ENCODE data around the gene HSPA1L. TPM values are rescaled to one million over a fixed set of nuclear protein-coding genes. Genes with fewer than 3 reads are reported as not detected.

Gene HSPA1L
- total and polyA plus RNA-seq, 10 of the 15 experiments (the other 5 are each of a cell fraction or from before 2014, with no cell fraction given) = 0.69 to 2.5 (median 1.5) TPM

DNA sequence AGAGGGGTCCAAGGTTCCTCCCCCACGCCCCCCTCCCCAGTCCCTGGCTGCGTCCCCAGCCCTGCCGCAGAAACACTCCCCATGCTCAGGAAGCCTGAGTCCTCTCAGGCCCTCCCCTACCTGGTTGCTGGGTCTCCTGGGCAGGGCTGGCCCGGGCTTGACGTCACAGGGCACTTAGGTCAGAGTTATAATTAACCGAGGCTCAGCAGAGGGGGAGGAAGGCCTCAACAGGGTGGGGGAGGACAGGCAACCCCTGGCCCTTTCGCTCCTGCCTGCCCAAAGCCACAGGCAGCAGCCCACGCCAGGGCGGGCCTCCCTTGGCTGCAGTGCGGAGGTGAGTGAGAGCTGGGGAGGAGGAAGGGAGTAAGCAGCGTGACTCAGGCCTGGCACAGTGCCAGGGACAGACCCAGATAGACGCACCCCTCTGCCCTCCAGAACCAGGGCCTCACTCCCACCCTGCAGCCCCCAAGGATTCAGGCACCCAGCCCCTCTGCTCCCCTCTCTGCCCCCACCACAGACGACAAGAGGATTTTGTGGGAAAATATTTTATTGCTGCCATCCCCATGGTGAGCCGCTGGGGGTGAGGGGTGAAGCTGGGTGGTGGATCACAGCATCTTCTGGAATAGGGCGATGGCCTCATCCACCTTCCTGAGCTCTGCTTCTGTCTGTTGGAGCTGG, 38.0 kb downstream of the HSPA1L start, which contains the start of gene VWA7 (continued):
- TF ChIP-seq, protein P1, sequence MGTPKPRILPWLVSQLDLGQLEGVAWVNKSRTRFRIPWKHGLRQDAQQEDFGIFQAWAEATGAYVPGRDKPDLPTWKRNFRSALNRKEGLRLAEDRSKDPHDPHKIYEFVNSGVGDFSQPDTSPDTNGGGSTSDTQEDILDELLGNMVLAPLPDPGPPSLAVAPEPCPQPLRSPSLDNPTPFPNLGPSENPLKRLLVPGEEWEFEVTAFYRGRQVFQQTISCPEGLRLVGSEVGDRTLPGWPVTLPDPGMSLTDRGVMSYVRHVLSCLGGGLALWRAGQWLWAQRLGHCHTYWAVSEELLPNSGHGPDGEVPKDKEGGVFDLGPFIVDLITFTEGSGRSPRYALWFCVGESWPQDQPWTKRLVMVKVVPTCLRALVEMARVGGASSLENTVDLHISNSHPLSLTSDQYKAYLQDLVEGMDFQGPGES (IDR thresholded peaks at IDR 0.05) = no peak
- TF ChIP-seq IKZF2 (IDR thresholded peaks at IDR 0.05) (peak; percentile 75 to 84), PAX5 (IDR thresholded peaks at IDR 0.05; ENCODE audit: borderline replicate concordance, low read depth, low read length) (peak; percentile 86; the same call in 1 of the 2 replicates), SIN3A (IDR thresholded peaks at IDR 0.05; ENCODE audit: low read depth, low read length) (no peak), ATF7 (IDR thresholded peaks at IDR 0.05; ENCODE audit: low read depth) (peak; percentile 96), HDGF (IDR thresholded peaks at IDR 0.05) (peak; percentile 85; the same call in 1 of the 2 replicates), KDM1A (IDR thresholded peaks at IDR 0.05; ENCODE audit: borderline replicate concordance) (no peak), MTA2 (IDR thresholded peaks at IDR 0.05; ENCODE audit: low read depth) (peak; percentile 75; the same call in 1 of the 2 replicates), SPI1 (IDR thresholded peaks at IDR 0.05; ENCODE audit: borderline replicate concordance, insufficient read depth, low read depth, low read length) (no peak), EED (IDR thresholded peaks at IDR 0.05; ENCODE audit: low read depth) (peak; percentile 79), SMAD1 (IDR thresholded peaks at IDR 0.05; ENCODE audit: low read depth, partially characterized antibody) (peak; percentile 99), BCL11A (IDR thresholded peaks at IDR 0.05; ENCODE audit: low read depth, low read length) (peak; percentile 72), CHD2 (IDR thresholded peaks at IDR 0.05; ENCODE audit: borderline replicate concordance, low read depth, low read length) (peak; percentile 84), NFYA (IDR thresholded peaks at IDR 0.05; ENCODE audit: borderline replicate concordance, low read depth, low read length) (no peak)
- TF ChIP-seq, protein P2, sequence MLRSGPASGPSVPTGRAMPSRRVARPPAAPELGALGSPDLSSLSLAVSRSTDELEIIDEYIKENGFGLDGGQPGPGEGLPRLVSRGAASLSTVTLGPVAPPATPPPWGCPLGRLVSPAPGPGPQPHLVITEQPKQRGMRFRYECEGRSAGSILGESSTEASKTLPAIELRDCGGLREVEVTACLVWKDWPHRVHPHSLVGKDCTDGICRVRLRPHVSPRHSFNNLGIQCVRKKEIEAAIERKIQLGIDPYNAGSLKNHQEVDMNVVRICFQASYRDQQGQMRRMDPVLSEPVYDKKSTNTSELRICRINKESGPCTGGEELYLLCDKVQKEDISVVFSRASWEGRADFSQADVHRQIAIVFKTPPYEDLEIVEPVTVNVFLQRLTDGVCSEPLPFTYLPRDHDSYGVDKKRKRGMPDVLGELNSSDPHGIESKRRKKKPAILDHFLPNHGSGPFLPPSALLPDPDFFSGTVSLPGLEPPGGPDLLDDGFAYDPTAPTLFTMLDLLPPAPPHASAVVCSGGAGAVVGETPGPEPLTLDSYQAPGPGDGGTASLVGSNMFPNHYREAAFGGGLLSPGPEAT (IDR thresholded peaks at IDR 0.05; ENCODE audit: low read depth) = peak; percentile 72; the same call in 1 of the 2 replicates
- TF ChIP-seq, protein P3, sequence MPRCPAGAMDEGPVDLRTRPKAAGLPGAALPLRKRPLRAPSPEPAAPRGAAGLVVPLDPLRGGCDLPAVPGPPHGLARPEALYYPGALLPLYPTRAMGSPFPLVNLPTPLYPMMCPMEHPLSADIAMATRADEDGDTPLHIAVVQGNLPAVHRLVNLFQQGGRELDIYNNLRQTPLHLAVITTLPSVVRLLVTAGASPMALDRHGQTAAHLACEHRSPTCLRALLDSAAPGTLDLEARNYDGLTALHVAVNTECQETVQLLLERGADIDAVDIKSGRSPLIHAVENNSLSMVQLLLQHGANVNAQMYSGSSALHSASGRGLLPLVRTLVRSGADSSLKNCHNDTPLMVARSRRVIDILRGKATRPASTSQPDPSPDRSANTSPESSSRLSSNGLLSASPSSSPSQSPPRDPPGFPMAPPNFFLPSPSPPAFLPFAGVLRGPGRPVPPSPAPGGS (IDR thresholded peaks at IDR 0.05; ENCODE audit: borderline replicate concordance, insufficient read depth, low read depth, low read length, poor library complexity, severe bottlenecking) = peak; percentile 74
- TF ChIP-seq, protein P4, sequence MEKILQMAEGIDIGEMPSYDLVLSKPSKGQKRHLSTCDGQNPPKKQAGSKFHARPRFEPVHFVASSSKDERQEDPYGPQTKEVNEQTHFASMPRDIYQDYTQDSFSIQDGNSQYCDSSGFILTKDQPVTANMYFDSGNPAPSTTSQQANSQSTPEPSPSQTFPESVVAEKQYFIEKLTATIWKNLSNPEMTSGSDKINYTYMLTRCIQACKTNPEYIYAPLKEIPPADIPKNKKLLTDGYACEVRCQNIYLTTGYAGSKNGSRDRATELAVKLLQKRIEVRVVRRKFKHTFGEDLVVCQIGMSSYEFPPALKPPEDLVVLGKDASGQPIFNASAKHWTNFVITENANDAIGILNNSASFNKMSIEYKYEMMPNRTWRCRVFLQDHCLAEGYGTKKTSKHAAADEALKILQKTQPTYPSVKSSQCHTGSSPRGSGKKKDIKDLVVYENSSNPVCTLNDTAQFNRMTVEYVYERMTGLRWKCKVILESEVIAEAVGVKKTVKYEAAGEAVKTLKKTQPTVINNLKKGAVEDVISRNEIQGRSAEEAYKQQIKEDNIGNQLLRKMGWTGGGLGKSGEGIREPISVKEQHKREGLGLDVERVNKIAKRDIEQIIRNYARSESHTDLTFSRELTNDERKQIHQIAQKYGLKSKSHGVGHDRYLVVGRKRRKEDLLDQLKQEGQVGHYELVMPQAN (conservative IDR thresholded peaks at IDR 0.05) = peak; percentile 35; the same call in 1 of the 2 replicates

Measured in GM12878 (cell line).